AG04450 (cell line): Measurements from ENCODE around the gene CERKL. TPM values are rescaled to one million over a fixed set of nuclear protein-coding genes. Genes with fewer than 3 reads are reported as not detected.

ENCODE experiments used
- CTCF ChIA-PET: fragments of 300-600, 350-600 bp; formaldehyde crosslinking; extraction: SDS; loops from one replicate; lab custom pipeline; 2022; ENCODE audit warnings: antibody characterized with exemption, inconsistent platforms; lab: Charles Lee
- POLR2A ChIA-PET: fragments of 350-600 bp; formaldehyde crosslinking; extraction: SDS; loops from one replicate; lab custom pipeline; 2021; ENCODE audit warnings: antibody characterized with exemption, inconsistent platforms; lab: Yijun Ruan, JAX
- DNase-seq: peaks from one replicate; pipeline ENCODE4 v3.0.0-alpha.2; 2011; ENCODE audit warnings: low read depth, low spot score
- H3K27ac ChIP-seq: one replicate; pipeline ENCODE4 v1.5.1; 2012; ENCODE audit warnings: low read depth, low read length, control low read depth
- H3K27me3 ChIP-seq: one replicate; pipeline ENCODE4 v1.6.0; 2012; ENCODE audit warnings: low read length; ENCODE audit not compliant: control insufficient read depth, insufficient read depth
- H3K4me3 ChIP-seq: 2 replicates; pipeline ENCODE4 v1.5.1; 2011; ENCODE audit warnings: mild to moderate bottlenecking, low read depth, low read length, control low read depth
- H3K9me3 ChIP-seq: 2 replicates; pipeline ENCODE4 v1.5.1; 2012; ENCODE audit warnings: low read length; ENCODE audit not compliant: control insufficient read depth, insufficient read depth
- polyA plus RNA-seq: library from polyadenylated mRNA; depleted of rRNA; stranded (reverse); fragments of >200 nt; gene quantifications from 2 replicates; pipeline ENCODE4 v1.2.3, GENCODE V29; 2011
- TF ChIP-seq, protein P1 (sequence below): IDR thresholded peaks from 2 replicates; pipeline ENCODE4 v1.5.1; 2011; ENCODE audit warnings: low read depth, low read length, control low read depth, inconsistent platforms

The CERKL gene
- polyA plus RNA-seq, 1 experiment, result 0.09 TPM

DNA sequence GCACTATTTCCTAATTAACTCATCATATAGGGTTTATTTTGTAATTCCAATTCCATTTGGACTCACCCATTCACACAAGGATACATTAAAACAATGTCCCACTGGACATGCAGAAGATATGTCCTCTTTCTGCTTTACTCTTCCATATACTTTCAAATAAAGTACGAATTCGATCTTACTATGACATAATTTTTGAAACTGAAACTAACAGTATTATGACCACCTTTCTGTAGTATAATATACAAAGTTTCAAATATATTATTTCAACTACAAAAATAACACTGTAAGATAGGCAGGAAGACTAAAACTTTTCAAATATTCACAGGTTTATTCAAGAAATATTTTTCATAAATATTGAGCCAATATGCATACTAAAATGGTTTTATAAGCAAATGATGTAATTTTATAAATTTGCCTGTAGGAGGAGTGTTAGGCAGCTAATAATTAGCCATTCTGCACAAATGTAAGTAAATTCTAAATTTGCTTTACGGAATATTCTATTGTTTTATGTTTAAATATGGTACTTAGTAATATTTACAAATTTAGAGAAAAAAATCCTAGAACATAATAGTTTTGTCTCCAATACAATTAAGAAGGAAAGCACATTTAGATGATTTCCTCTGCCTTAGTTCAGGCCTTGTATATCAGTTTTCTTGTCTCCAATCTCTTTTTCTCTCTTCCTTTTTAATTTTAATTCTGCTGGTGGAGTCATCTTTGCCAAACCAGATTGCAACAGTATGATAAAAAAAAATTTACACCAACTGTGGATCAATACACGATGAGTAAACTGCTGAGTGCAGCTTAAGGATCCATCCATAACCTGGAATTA lies 85.9 kb downstream of the CERKL start:
- ChIA-PET POLR2A (no interaction called here), CTCF (interaction anchor here (1.0 to 5.8 kb wide), 3 partner anchors 145 to 562 kb away, joined by 3 to 96 read pairs (median 4); no protein-coding TSS in a partner anchor)
- Histone ChIP-seq H3K9me3 (no peaks in the 10 kb centered on the region), H3K27me3 (no peaks in the 10 kb centered on the region), H3K27ac (no peak overlapping the region), H3K4me3 (no peak overlapping the region)
- TF ChIP-seq, protein P1, sequence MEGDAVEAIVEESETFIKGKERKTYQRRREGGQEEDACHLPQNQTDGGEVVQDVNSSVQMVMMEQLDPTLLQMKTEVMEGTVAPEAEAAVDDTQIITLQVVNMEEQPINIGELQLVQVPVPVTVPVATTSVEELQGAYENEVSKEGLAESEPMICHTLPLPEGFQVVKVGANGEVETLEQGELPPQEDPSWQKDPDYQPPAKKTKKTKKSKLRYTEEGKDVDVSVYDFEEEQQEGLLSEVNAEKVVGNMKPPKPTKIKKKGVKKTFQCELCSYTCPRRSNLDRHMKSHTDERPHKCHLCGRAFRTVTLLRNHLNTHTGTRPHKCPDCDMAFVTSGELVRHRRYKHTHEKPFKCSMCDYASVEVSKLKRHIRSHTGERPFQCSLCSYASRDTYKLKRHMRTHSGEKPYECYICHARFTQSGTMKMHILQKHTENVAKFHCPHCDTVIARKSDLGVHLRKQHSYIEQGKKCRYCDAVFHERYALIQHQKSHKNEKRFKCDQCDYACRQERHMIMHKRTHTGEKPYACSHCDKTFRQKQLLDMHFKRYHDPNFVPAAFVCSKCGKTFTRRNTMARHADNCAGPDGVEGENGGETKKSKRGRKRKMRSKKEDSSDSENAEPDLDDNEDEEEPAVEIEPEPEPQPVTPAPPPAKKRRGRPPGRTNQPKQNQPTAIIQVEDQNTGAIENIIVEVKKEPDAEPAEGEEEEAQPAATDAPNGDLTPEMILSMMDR, result peak; percentile 35; the same call in 1 of the 2 replicates
- DNase-seq, result no peak

DNA sequence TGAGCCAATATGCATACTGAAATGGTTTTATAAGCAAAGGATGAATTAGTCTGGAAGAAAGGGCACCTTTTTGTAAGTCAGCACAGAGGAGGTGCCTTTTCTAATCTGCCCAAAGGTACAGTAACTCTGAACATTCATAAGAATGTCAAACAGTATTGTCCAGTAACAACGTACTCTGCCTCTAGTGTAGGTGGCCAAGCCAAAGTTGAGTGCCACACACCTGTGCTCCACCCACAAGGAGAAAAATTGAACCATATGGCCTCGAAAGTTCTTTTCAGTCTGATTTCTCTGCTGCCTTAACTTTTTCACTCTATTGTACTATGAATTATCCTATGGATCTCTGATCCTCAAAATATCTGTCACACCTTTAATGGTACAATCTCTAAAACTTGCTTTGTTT lies 86.8 kb downstream of the CERKL start:
- Histone ChIP-seq H3K9me3 (no peaks in the 10 kb centered on the region), H3K27me3 (no peaks in the 10 kb centered on the region), H3K4me3 (no peak overlapping the region), H3K27ac (no peak overlapping the region)
- CTCF ChIA-PET, result interaction anchor here (5.8 kb wide), 1 partner anchor 146 kb away, joined by 96 read pairs; no protein-coding TSS in a partner anchor
- TF ChIP-seq, protein P1, result no peak
- no peak for DNase-seq
- POLR2A ChIA-PET, result no interaction called here

DNA sequence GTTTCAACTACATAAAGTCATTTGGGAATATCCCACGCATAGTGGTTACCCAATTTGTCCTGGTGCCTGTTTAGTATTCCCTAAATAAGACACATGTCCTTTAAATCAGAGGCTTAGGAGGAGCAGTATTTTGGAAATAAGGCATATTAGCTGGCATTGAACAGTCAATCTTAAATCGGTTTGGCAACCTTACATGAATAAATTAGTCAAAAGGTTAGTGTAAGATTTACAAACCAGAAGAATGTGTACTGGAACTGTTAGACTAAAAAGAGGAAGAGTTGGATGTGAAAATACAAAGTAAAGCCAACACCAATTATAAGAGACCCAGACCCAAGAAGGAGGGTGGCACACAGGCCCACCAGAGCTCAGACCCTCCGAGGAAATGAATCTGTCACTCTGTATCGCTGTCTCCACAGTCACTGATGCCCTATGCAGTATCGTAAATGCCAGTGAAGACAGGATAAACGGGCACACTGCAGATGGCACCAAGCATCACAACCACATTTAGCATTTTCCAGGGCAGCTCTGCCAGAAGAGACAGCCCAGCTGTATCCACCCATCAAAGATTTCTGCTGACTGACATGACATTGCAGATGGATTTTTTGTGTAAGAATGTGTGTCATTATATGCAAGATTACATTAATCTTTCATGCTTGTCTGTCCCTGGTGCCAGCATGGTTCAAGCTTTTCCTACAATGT lies 90.4 kb downstream of the CERKL start:
- Histone ChIP-seq H3K27me3 (no peaks in the 10 kb centered on the region), H3K27ac (no peak overlapping the region), H3K9me3 (no peaks in the 10 kb centered on the region), H3K4me3 (no peak overlapping the region)
- no peak for DNase-seq
- TF ChIP-seq, protein P1, result no peak
- CTCF ChIA-PET, result interaction anchor here (0.6 to 2.2 kb wide), 4 partner anchors 148 to 566 kb away, joined by 3 to 10 read pairs (median 4); no protein-coding TSS in a partner anchor
- POLR2A ChIA-PET, result no interaction called here

DNA sequence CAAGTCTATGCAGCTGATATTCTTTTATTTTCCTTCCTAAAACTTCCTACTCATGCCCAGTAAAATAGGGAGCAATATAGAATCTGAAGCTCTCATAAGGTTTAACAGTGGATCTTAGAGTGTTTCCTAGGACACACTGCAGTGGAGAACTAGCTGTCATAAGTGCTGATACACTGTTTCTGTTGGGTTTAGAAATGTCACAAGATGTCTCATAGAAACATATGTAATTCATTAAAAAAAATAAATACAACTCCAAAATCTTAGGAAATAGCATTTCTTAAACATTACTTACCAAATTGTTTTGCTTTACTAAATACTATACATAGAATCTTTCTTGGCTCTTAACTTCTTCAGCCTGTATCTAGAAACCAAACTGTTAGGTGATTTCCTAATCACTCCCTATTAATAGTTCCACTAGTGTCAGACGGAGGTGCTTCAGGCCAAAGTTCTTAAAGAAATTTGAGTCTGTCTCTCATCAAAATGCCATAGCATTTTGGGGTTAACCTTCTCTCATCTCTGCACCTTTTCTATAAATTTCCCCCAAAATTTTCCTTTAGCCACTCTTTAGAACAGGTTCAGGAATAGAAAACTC lies 93.7 kb downstream of the CERKL start:
- TF ChIP-seq, protein P1, result no peak
- Histone ChIP-seq H3K9me3 (no peaks in the 10 kb centered on the region), H3K27me3 (no peaks in the 10 kb centered on the region), H3K27ac (no peak overlapping the region), H3K4me3 (no peak overlapping the region)
- ChIA-PET POLR2A (no interaction called here), CTCF (interaction anchor here (0.9 to 1.6 kb wide), 2 partner anchors 10 to 97 kb away, joined by 4 to 8 read pairs; no protein-coding TSS in a partner anchor)
- no peak for DNase-seq
